ENCODE measurements around the gene NCKIPSD.

Gene NCKIPSD

GRCh38 chr3:48644898-48645760, 40.6 kb downstream of the NCKIPSD start:
- DNase-seq = no peak

- DNase-seq = no peak
These were observed 43.1 kb downstream of the NCKIPSD start for GRCh38 chr3:48642605-48643004.

DNA sequence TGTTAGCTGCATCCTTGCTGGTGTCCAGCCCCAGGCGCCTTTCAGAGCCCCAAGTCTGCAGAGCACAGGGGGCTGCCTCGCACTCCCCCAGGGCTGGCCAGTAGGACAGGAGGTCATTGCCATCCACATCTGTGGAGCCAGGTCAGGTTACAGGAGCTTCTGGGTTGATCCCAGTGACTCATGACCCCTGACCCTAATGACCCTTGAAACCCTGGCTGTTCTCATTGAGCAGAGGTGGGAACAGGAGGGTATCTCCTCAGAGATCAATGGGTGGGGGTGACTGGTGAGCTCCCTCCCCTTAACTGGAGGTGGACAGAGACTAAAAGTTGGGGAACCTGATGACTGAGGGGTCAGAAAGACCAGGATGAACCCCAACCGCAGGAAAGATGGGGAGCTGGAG, 44.3 kb downstream of the NCKIPSD start:
- no peak for DNase-seq

- DNase-seq = no peak
These were observed 45.6 kb downstream of the NCKIPSD start for GRCh38 chr3:48639944-48640606.

DNA sequence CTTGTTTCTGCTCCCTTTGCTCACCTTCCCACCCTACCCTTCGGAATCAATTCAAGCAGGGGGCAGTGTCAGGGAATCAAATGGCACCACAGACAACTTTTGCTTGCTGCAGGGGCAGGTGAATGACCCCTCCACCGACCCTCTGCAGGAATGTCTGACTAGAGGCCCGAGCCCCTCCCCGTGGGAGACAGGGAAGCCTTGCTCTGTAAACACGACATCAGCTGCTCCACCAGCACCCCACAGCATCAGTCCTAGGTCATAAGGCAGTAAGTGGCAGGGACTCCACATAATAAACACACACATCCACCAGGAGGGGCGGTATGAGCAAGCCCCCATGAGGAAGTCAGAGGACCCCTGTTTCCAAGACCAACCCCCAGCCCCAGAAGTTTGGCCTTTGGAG, 48.4 kb downstream of the NCKIPSD start:
- DNase-seq = no peak

- DNase-seq = no peak
These were observed 49.5 kb downstream of the NCKIPSD start for GRCh38 chr3:48636149-48636655.

DNA sequence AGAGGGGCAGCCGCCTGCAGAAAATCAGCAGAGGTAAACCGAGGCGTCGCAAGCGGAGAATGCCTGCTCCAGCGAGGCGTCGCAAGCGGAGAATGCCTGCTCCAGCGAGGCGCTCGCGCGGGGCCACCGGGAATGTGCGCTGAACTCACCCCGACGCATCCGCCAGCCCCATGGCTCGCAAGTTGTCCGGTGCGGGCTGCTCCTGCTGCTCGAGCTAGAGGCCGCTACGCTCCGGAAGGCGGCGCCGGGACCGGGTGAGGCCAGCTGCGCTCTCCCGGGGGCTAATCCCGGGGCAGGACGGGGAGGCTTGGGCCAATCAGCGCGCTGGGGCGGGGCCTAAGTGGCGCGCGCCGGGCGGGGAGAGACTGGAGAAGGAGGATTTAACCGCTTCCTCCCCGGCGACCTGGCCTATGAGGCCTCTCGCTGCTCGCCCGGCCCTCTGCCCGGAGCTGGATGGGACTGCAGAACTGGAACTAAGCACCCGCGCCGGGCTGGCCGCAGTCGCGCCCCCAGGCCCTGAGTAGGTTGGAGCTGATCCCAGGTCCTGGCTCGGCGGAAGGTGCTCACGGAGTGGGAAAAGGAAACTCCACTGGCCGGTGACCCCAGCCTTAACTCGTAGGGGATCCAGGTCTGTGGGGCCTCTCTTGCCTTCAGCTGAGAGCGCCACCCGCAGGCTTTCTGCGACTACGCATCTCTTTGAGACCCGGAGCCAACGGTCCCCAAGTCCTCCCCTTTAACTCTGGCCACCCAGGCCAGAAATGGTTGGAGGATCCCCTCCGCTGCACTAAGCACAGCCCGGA, 50.3 kb downstream of the NCKIPSD start, which contains the start of gene SLC26A6:
SLC26A6 (minus strand) TSS at position 240 of the 800 bp plus-strand sequence; CDS start at position 172, 68 bp downstream.
- peak; percentile 61 to 86 for DNase-seq

DNA sequence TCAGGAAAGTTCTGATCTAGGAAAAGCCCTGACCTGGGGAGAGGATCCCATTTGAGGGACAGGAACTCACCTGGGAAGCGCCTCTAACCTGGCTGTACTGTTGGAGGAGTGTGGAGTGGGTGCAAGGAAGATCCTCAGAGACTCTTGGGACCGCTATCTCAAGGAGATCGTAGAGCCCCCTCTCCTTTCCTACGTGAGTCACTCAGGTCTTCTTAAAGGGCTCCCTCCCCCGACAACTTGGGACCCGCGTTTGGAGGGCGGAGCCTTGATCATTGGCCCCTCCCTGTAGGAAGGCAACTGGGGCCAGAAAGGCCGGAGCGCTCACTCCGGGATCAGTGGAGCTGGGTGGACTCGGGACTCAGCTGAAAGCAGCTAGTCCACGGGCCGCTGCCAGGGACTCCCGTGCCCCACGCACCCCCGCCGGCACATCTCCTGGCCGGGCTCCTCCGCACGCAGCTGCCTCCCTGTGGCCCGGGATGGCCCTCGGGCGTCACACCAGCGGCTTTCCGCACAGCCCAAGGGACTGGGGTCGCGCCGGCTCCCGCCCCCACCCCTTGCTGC, 51.0 kb downstream of the NCKIPSD start:
- peak in 1 of 2 experiments; percentile 30 for DNase-seq

- no peak for DNase-seq
These were observed 52.0 kb downstream of the NCKIPSD start for GRCh38 chr3:48633743-48634142.

DNA sequence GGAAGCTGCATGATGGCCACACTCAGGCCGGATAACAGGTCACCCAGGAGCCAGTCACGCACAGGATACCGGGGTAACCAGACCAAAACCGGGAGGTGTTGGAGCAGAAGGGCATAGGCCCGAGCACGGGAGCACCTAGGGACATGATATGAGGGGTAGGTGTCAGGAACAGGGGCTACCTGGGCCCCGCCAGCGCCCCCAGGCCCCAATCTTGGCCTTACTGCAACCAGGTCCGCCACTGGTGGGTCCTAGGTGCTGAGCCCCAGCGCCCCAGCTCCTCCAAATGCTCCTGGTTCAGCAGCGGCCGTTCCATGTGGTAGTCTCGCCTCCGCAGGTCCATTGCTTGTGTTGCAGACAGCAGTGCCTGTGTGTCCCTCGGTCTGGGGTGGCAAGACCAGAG, 52.5 kb downstream of the NCKIPSD start:
- DNase-seq = no peak

DNA sequence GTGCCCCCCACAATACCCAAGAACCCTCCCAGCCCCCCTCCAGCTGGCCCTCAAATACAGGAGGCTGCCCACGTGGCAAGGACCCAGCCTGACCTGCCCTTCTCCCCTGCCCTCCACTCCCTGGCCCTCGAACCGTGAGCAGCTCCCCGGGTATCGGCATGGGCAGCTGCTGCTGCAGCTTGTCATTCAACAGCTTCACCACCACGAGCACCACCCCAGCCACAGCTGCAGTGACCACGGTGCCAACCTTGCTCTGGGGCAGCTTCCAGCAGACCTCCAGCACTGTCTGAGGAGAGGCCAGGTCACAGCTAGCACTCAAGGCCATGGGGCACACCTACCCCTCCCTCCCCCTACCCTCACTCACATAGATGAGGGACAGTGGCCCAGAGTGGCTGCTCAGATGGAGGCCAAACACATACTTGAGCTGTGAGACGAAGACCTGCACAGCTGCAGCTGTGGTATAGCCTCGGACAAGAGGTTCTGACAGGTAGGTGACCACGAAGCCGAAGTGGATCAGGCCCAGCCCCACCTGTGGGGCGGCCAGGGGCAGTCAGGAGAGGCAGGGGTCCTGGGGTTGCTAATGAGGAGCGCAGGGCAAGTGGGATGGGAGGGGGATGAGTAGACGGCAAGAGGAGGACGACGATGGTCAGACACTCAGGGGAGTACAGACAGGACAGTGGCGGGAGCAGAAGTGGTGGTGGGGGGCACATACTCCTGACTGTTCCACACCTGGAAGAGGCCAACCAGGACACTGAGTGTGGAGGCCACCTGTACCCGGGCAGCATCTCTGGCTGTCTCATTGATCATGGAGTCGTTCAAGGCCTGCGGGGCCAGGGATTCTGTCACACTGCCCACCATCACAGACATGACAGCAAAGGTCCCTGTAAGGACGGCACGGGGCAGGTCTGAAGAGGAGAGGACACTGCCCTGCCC, 53.9 kb downstream of the NCKIPSD start:
- no peak for DNase-seq

DNA sequence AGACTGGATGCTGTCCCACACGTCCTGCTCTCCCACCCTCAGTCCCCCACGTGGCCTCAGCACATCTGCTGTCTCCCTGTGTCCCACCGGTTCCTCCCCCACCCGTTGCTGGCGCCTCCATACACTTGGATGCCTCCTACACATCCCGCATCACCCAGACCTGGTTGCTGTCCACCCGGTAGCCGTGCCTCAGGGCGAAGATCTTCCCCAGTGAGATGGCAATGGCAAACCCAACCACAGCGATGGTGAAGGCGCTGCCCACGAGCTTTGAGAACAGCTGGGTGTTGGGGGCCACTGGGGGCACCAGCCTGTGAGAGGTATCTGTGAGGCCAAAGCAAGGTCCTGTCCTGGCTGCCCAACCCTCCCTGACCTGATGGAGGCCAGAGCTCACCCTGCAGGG, 54.9 kb downstream of the NCKIPSD start:
- no peak for DNase-seq

- DNase-seq = no peak
These were observed 55.3 kb downstream of the NCKIPSD start for GRCh38 chr3:48630407-48630806.

DNA sequence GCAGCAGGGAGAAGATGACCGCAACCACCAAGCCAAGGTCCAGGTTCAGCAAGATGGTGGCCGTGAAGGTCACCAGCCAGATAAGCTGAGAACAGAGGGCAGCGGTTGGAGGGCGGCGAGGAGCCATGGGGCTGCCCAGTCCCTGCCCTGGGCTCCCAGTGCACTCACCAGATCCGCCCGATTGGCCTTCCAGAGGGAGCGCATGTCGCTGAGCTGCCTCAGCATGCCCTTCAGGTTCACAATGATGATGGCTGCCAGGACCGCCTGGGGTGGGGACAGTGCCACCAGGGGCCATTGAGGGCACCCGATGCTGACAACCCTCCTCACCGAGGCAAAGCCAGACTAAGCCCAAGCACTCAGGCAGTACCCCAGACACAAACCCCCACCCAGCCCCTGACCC, 55.8 kb downstream of the NCKIPSD start:
- no peak for DNase-seq

- no peak for DNase-seq
These were observed 57.3 kb downstream of the NCKIPSD start for GRCh38 chr3:48628277-48629017.

DNA sequence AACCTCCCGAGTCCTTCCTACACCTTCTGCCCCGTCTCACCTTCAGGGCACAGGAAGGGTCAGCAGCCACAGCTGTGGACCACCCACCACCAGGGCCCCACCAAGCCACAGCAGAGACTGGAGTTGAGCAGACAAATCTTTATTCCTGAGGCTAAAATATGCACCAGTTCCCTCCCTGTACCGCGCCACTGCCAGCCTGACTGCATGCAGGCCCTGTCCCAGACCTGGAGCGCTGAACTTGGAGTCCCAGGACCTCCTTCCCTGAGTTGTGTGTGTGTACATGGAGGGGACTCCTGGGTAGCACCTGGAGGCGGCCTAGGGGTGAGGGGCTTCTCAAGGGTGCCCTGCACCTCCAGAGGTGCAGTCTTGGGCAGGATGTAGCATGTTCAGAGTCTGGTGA, 60.1 kb downstream of the NCKIPSD start:
- no peak for DNase-seq

DNA sequence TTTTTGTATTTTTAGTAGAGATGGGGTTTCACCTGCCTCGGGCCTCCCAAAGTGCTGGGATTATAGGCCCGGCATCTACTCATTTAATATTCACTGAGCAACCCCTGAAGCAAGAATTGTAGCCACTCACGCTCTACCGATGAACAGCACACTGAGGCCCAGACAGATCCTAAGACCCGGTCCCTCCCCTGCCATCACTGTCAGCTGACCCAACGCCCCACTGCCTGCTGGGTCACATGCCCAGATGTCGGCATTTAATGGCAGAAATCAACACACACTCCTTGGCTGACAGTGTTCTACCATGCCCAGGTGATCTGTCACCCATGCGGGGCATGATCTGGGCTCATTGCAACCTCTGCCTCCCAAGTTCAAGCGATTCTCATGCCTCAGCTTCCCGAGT, 60.9 kb downstream of the NCKIPSD start:
- no peak for DNase-seq

- DNase-seq = no peak
These were observed 61.7 kb downstream of the NCKIPSD start for GRCh38 chr3:48623851-48624547.
